ENCODE data around the gene MINDY2. TPM values are rescaled to one million over a fixed set of nuclear protein-coding genes. Genes with fewer than 3 reads are reported as not detected.
"Not testable (repeated sequence)": the region's sequence is repeated elsewhere in the genome, so short reads cannot be mapped to it uniquely, and the experiment has no call there.

The MINDY2 gene
- total RNA-seq, 1 donor from 2014 or later, result 40.5 TPM

- Histone ChIP-seq H3K4me3 (no peak overlapping the region), H3K9me3 (replicated peaks) (no peaks in the 10 kb centered on the region), H3K36me3 (peaks cover 12% of the 10 kb centered on the region), H3K4me1 (no peaks in the 10 kb centered on the region), H3K27ac (replicated peaks) (no peak overlapping the region), H3K27me3 (ENCODE audit: low read depth) (no peaks in the 10 kb centered on the region)
- intact Hi-C loops (cut with micrococcal nuclease), result no loop called here
- no peak for DNase-seq
- TF ChIP-seq CTCF (IDR thresholded peaks at IDR 0.05; ENCODE audit: borderline replicate concordance), result peak; percentile 38
Measured at GRCh38 chr15:58839485-58839884, 68.4 kb downstream of the MINDY2 start.

GRCh38 chr15:58840048-58840447 is 68.9 kb downstream of the MINDY2 start:
- Histone ChIP-seq H3K9me3 (replicated peaks) (no peaks in the 10 kb centered on the region), H3K27me3 (ENCODE audit: low read depth) (no peaks in the 10 kb centered on the region), H3K4me1 (no peaks in the 10 kb centered on the region), H3K36me3 (peaks cover 13% of the 10 kb centered on the region), H3K4me3 (no peak overlapping the region), H3K27ac (replicated peaks) (no peak overlapping the region)
- no peak for TF ChIP-seq CTCF (IDR thresholded peaks at IDR 0.05; ENCODE audit: borderline replicate concordance)
- no peak for DNase-seq
- intact Hi-C loops (cut with micrococcal nuclease), result no loop called here

DNA sequence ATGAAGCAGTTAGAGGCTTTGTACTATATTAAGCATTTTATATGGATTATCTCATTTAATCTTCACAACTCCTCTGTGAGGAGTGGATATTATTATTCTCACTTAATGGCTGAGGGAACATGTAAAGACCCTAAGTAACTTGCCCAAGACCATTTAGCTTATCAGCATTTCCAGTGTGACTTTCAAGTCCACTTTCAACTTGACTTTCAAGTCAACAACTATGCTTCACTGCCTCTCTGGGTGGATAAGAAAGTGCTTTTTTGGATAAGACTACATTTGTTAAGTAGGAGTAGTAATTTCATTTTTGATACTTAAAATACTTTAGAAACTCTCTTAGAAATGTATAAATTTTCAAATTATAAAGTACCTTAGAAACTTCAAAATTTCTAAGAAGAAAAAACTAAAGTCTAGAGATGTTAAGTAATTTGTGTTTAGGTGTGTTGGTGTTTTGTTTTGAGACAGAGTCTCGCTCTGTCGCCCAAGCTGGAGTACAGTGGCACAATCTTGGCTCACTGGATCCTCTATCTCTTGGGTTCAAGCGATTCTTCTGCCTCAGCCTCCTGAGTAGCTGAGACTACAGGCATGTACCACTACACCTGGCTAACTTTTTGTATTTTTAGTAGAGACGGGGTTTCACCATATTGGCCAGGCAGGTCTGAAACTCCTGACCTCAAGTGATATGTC is 71.8 kb downstream of the MINDY2 start:
- H3K4me3 ChIP-seq, result no peak overlapping the region
- H3K9me3 ChIP-seq (replicated peaks), result no peaks in the 10 kb centered on the region
- H3K4me1 ChIP-seq, result no peaks in the 10 kb centered on the region
- no peak overlapping the region for H3K27ac ChIP-seq (replicated peaks)
- intact Hi-C loops (cut with micrococcal nuclease), result no loop called here
- H3K36me3 ChIP-seq, result peaks cover 20% of the 10 kb centered on the region
- H3K27me3 ChIP-seq (ENCODE audit: low read depth), result no peaks in the 10 kb centered on the region
- DNase-seq, result no peak
- no peak for TF ChIP-seq CTCF (IDR thresholded peaks at IDR 0.05; ENCODE audit: borderline replicate concordance)

DNA sequence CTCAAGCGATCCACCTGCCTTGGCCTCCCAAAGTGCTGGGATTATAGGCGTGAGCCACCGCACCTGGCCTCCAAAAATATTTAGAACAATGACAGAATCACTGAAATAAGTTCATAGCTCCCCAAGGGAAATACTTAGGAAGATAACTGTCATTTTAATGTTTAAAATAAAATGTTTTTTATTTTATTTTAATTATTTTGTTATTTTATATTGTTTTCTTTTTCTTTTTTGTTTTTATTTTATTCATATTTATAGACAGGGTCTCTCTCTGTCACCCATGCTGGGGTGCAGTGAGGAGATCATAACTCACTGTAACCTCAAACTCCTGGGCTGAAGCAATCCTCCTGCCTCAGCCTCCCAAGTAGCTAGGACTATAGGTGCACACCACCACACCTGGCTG is 80.1 kb downstream of the MINDY2 start:
- H3K4me1 ChIP-seq; H3K27me3 ChIP-seq (ENCODE audit: low read depth); H3K27ac ChIP-seq (replicated peaks); intact Hi-C loops (cut with micrococcal nuclease); DNase-seq; H3K9me3 ChIP-seq (replicated peaks); H3K4me3 ChIP-seq: not testable (repeated sequence)
- H3K36me3 ChIP-seq, result peaks cover 74% of the 10 kb centered on the region

DNA sequence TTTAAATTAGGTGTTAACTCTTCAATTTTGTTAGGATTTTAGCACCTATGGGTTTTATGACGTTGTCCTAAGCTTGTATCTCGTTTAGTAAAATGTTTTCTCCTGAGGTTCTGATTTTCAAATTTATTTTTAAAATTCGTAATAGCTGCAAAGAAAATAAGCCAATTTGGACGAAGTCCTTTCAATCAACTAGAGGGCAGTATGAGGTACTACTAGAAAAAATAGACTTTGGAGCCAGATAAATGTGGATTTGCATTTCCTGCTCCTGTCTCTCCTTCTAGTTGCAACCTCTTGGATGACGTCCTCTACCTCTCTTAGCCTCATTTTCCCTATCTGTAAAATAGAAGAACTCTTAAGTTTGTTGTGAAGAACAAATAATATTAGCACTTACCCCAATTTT is 81.2 kb downstream of the MINDY2 start:
- DNase-seq, result no peak
- TF ChIP-seq CTCF (IDR thresholded peaks at IDR 0.05; ENCODE audit: borderline replicate concordance), result no peak
- Histone ChIP-seq H3K27ac (replicated peaks) (no peak overlapping the region), H3K27me3 (ENCODE audit: low read depth) (no peaks in the 10 kb centered on the region), H3K9me3 (replicated peaks) (no peaks in the 10 kb centered on the region), H3K4me1 (no peaks in the 10 kb centered on the region), H3K36me3 (peaks cover 73% of the 10 kb centered on the region), H3K4me3 (no peak overlapping the region)
- intact Hi-C loops (cut with micrococcal nuclease), result no loop called here

DNA sequence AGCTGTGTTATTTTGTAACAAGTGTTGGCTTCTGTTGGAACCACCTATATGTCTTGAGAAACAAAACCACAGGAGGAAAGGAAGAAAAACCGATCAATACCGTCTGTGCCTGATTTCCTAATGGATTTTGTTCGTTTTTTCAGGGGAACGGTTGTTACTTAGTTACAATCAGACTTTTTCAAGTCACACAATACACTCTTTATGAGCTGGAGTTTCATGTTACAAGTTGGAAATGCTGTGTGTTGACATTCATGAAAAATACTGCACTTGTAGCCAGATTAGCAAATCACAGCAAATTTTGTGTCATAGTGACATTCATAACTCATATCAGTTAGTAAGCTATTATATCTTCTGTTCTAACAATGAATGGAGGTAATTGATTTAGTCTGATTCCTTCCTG is 83.5 kb downstream of the MINDY2 start:
- no peaks in the 10 kb centered on the region for H3K9me3 ChIP-seq (replicated peaks)
- no peaks in the 10 kb centered on the region for H3K27me3 ChIP-seq (ENCODE audit: low read depth)
- H3K4me1 ChIP-seq, result no peaks in the 10 kb centered on the region
- H3K36me3 ChIP-seq, result peaks cover 50% of the 10 kb centered on the region
- intact Hi-C loops (cut with micrococcal nuclease), result no loop called here
- H3K27ac ChIP-seq (replicated peaks), result no peak overlapping the region
- TF ChIP-seq CTCF (IDR thresholded peaks at IDR 0.05; ENCODE audit: borderline replicate concordance), result no peak
- no peak for DNase-seq
- no peak overlapping the region for H3K4me3 ChIP-seq
